Naive thymus-derived CD8-positive, alpha-beta T cell (primary cell): Measurements from ENCODE around the gene GNMT. TPM values are rescaled to one million over a fixed set of nuclear protein-coding genes. Genes with fewer than 3 reads are reported as not detected.
"Not testable (repeated sequence)": the region's sequence is repeated elsewhere in the genome, so short reads cannot be mapped to it uniquely, and the experiment has no call there.

Experiments
- ATAC-seq, 2 donors: fragments of 150-1000 bp; cut with Tn5 transposase in 1 of 2; sonication (Bioruptor Pico), chemical (Tn5 transposase) in 1 of 2; 1 replicate in 1 of 2; 2 replicates in 1 of 2; pipeline ENCODE4 v1.10.0; 2021; ENCODE audit warnings: mild to moderate bottlenecking in 2 of 2, moderate library complexity in 2 of 2
- POLR2A ChIA-PET: fragments of 350-600 bp; sonication (Branson Sonifier 250); formaldehyde crosslinking; loops from one replicate; lab custom pipeline; 2021; ENCODE audit warnings: antibody characterized with exemption; lab: Charles Lee
- DNase-seq, 10 donors: peaks; one replicate each; pipeline versions ENCODE4 v3.0.0 to v3.0.0-alpha.2; 2020 to 2022
- H3K27ac Mint-ChIP-seq, 10 donors: one replicate each; pipeline ENCODE4 v1.8.0; 2020 to 2022; ENCODE audit warnings: mild to moderate bottlenecking in 10 of 10, mixed read lengths in 10 of 10, moderate library complexity in 4 of 10, inconsistent platforms in 1 of 10
- H3K27me3 Mint-ChIP-seq, 5 donors: one replicate each; pipeline ENCODE4 v1.8.0; 2021 to 2022; ENCODE audit warnings: mixed read lengths in 5 of 5
- H3K36me3 Mint-ChIP-seq, 3 donors: one replicate each; pipeline ENCODE4 v1.8.0; 2020 to 2022; ENCODE audit warnings: mixed read lengths in 3 of 3, mild to moderate bottlenecking in 2 of 3, inconsistent platforms in 1 of 3
- H3K4me1 Mint-ChIP-seq, 4 donors: one replicate each; pipeline ENCODE4 v1.8.0; 2021 to 2022; ENCODE audit warnings: mixed read lengths in 4 of 4
- H3K4me3 Mint-ChIP-seq, 10 donors: one replicate each; pipeline ENCODE4 v1.8.0; 2020 to 2022; ENCODE audit warnings: mild to moderate bottlenecking in 10 of 10, mixed read lengths in 10 of 10, moderate library complexity in 6 of 10, inconsistent platforms in 1 of 10
- H3K9me3 Mint-ChIP-seq, 9 donors: one replicate each; pipeline ENCODE4 v1.8.0; 2020 to 2022; ENCODE audit warnings: mixed read lengths in 9 of 9, mild to moderate bottlenecking in 3 of 9, inconsistent platforms in 1 of 9, moderate library complexity in 1 of 9
- polyA plus RNA-seq, 3 donors: library from polyadenylated mRNA; unstranded; fragments of 300-500 nt; fragmentation: Illumina TruSeq; gene quantifications; one replicate each; pipeline ENCODE4 v1.2.3, GENCODE V29; 2021
- total RNA-seq, 8 experiments: library from RNA in 2 of 8; stranded (reverse) in 2 of 8; gene quantifications; one replicate each; pipeline ENCODE4 v1.2.3 and lab custom pipeline; 2021 to 2026

The GNMT gene
- total and polyA plus RNA-seq, 5 experiments from 2014 or later, result 0.19 to 2.1 (median 1.1) TPM; not detected in 1

GRCh38 chr6:42932412-42932811, 28.1 kb upstream of the GNMT start:
- H3K4me1 Mint-ChIP-seq, result peaks cover 38 to 78% (median 73%) of the 10 kb centered on the region in 4 donors
- POLR2A ChIA-PET, result interaction anchor here (0.8 to 5.2 kb wide), 3 partner anchors 15 to 81 kb away, joined by 3 to 109 read pairs (median 3); partner anchors contain the start of genes KLHDC3 and MEA1
- H3K27ac Mint-ChIP-seq, result peak overlapping the region; percentile 86 to 99 (median 94)
- H3K27me3 Mint-ChIP-seq, result no peaks in the 10 kb centered on the region
- peak overlapping the region; percentile 55 to 100 (median 74) for H3K4me3 Mint-ChIP-seq
- no peak for ATAC-seq
- peaks cover 0 to 56% (median 6%) of the 10 kb centered on the region in 3 donors for H3K36me3 Mint-ChIP-seq
- H3K9me3 Mint-ChIP-seq, result no peaks in the 10 kb centered on the region
- DNase-seq, result no peak

GRCh38 chr6:42933205-42933604, 27.3 kb upstream of the GNMT start:
- POLR2A ChIA-PET, result interaction anchor here (0.9 to 1.0 kb wide), 2 partner anchors 37 to 47 kb away, joined by 3 read pairs; no protein-coding TSS in a partner anchor
- no peak for ATAC-seq
- peaks cover 41 to 85% (median 75%) of the 10 kb centered on the region in 4 donors for H3K4me1 Mint-ChIP-seq
- no peak for DNase-seq
- no peaks in the 10 kb centered on the region for H3K27me3 Mint-ChIP-seq
- H3K36me3 Mint-ChIP-seq, result peaks cover 0 to 64% (median 10%) of the 10 kb centered on the region in 3 donors
- peak overlapping the region; percentile 48 to 100 (median 74) for H3K4me3 Mint-ChIP-seq
- no peaks in the 10 kb centered on the region for H3K9me3 Mint-ChIP-seq
- peak overlapping the region; percentile 71 to 99 (median 92) for H3K27ac Mint-ChIP-seq

- peaks cover 0 to 80% (median 10%) of the 10 kb centered on the region in 3 donors for H3K36me3 Mint-ChIP-seq
- no peaks in the 10 kb centered on the region for H3K27me3 Mint-ChIP-seq
- POLR2A ChIA-PET, result interaction anchor here (0.8 kb wide), 1 partner anchor 9 kb away, joined by 6 read pairs; no protein-coding TSS in a partner anchor
Measured at GRCh38 chr6:42935322-42935721, 25.2 kb upstream of the GNMT start.

GRCh38 chr6:42936398-42936797, 24.2 kb upstream of the GNMT start:
- Mint-ChIP-seq H3K27ac (peak overlapping the region in 7 of 10 donors; percentile 6 to 97 (median 66)), H3K4me1 (peaks cover 31 to 69% (median 47%) of the 10 kb centered on the region in 4 donors), H3K36me3 (peaks cover 0 to 86% (median 10%) of the 10 kb centered on the region in 3 donors), H3K4me3 (no peak overlapping the region), H3K27me3 (no peaks in the 10 kb centered on the region), H3K9me3 (no peaks in the 10 kb centered on the region)
- no peak for DNase-seq
- POLR2A ChIA-PET, result interaction anchor here (0.7 to 5.7 kb wide), 3 partner anchors 8 to 47 kb away, joined by 3 to 26 read pairs (median 4); partner anchors contain the start of gene CNPY3
- ATAC-seq, result no peak

More at GRCh38 chr6:42935322-42935721, 25.2 kb upstream of the GNMT start:
- Mint-ChIP-seq H3K4me3 (no peak overlapping the region), H3K9me3 (no peaks in the 10 kb centered on the region), H3K4me1 (peaks cover 32 to 80% (median 57%) of the 10 kb centered on the region in 4 donors), H3K27ac (peak overlapping the region in 8 of 10 donors; percentile 44 to 97 (median 78))
- no peak for DNase-seq
- ATAC-seq, result no peak

GRCh38 chr6:42937548-42938427, 22.8 kb upstream of the GNMT start:
- peak overlapping the region in 1 of 10 donors; percentile 14 for H3K4me3 Mint-ChIP-seq
- no peak for ATAC-seq

GRCh38 chr6:42938428-42938796, 22.1 kb upstream of the GNMT start:
- POLR2A ChIA-PET, result interaction anchor here (5.7 kb wide), 1 partner anchor 10 kb away, joined by 26 read pairs; the partner anchor contains the start of gene CNPY3
- ATAC-seq (no peak), DNase-seq (no peak)
- Mint-ChIP-seq H3K4me1 (peaks cover 16 to 51% (median 28%) of the 10 kb centered on the region in 4 donors), H3K27me3 (no peaks in the 10 kb centered on the region), H3K36me3 (peaks cover 0 to 80% (median 14%) of the 10 kb centered on the region in 3 donors), H3K4me3 (no peak overlapping the region), H3K27ac (peak overlapping the region in 3 of 10 donors; percentile 40 to 75 (median 66)), H3K9me3 (no peaks in the 10 kb centered on the region)

More at GRCh38 chr6:42937548-42938427, 22.8 kb upstream of the GNMT start:
- H3K4me1 Mint-ChIP-seq, result peaks cover 22 to 57% (median 34%) of the 10 kb centered on the region in 4 donors
- H3K36me3 Mint-ChIP-seq, result peaks cover 0 to 84% (median 12%) of the 10 kb centered on the region in 3 donors
- H3K27me3 Mint-ChIP-seq, result no peaks in the 10 kb centered on the region
- POLR2A ChIA-PET, result interaction anchor here (1.0 to 5.7 kb wide), 2 partner anchors 9 to 46 kb away, joined by 3 to 26 read pairs; partner anchors contain the start of gene CNPY3
- DNase-seq, result no peak
- H3K27ac Mint-ChIP-seq, result peak overlapping the region in 9 of 10 donors; percentile 12 to 75 (median 40)
- H3K9me3 Mint-ChIP-seq, result no peaks in the 10 kb centered on the region

GRCh38 chr6:42938987-42939809, 21.4 kb upstream of the GNMT start:
- no peaks in the 10 kb centered on the region for H3K27me3 Mint-ChIP-seq
- H3K36me3 Mint-ChIP-seq, result peaks cover 0 to 81% (median 18%) of the 10 kb centered on the region in 3 donors
- POLR2A ChIA-PET, result interaction anchor here (5.7 kb wide), 1 partner anchor 10 kb away, joined by 26 read pairs; the partner anchor contains the start of gene CNPY3
- DNase-seq, result no peak
- no peak for ATAC-seq
- peak overlapping the region in 4 of 10 donors; percentile 22 to 83 (median 44) for H3K27ac Mint-ChIP-seq
- no peaks in the 10 kb centered on the region for H3K9me3 Mint-ChIP-seq
- H3K4me3 Mint-ChIP-seq, result no peak overlapping the region
- H3K4me1 Mint-ChIP-seq, result peaks cover 11 to 44% (median 20%) of the 10 kb centered on the region in 4 donors

GRCh38 chr6:42939810-42940167, 20.8 kb upstream of the GNMT start:
- POLR2A ChIA-PET, result interaction anchor here (5.7 kb wide), 1 partner anchor 11 kb away, joined by 26 read pairs; the partner anchor contains the start of gene CNPY3
- no peak for DNase-seq
- Mint-ChIP-seq H3K36me3 (peaks cover 0 to 81% (median 18%) of the 10 kb centered on the region in 3 donors), H3K4me3 (no peak overlapping the region), H3K27me3 (no peaks in the 10 kb centered on the region), H3K9me3 (no peaks in the 10 kb centered on the region), H3K4me1 (peaks cover 11 to 38% (median 17%) of the 10 kb centered on the region in 4 donors), H3K27ac (peak overlapping the region in 6 of 10 donors; percentile 22 to 83 (median 36))
- no peak for ATAC-seq

- no peak overlapping the region for H3K4me3 Mint-ChIP-seq
- POLR2A ChIA-PET, result interaction anchor here (0.6 to 5.7 kb wide), 2 partner anchors 12 to 120 kb away, joined by 4 to 26 read pairs; partner anchors contain the start of gene CNPY3
- peaks cover 0 to 81% (median 18%) of the 10 kb centered on the region in 3 donors for H3K36me3 Mint-ChIP-seq
- H3K9me3 Mint-ChIP-seq, result no peaks in the 10 kb centered on the region
- DNase-seq, result no peak
- peaks cover 8 to 32% (median 15%) of the 10 kb centered on the region in 4 donors for H3K4me1 Mint-ChIP-seq
- no peak for ATAC-seq
- no peaks in the 10 kb centered on the region for H3K27me3 Mint-ChIP-seq
- peak overlapping the region in 8 of 10 donors; percentile 22 to 44 (median 31) for H3K27ac Mint-ChIP-seq
Measured at GRCh38 chr6:42940493-42941045, 20.0 kb upstream of the GNMT start.

GRCh38 chr6:42941356-42941755, 19.2 kb upstream of the GNMT start:
- POLR2A ChIA-PET, result interaction anchor here (0.7 to 5.7 kb wide), 2 partner anchors 13 to 65 kb away, joined by 6 to 26 read pairs; partner anchors contain the start of gene CNPY3
- not testable (repeated sequence) for ATAC-seq, H3K4me3 Mint-ChIP-seq, H3K27me3 Mint-ChIP-seq, DNase-seq, H3K9me3 Mint-ChIP-seq
- Mint-ChIP-seq H3K27ac (peak overlapping the region in 6 of 10 donors; percentile 21 to 57 (median 47)), H3K36me3 (peaks cover 0 to 78% (median 15%) of the 10 kb centered on the region in 3 donors), H3K4me1 (peaks cover 1 to 24% (median 11%) of the 10 kb centered on the region in 4 donors)

GRCh38 chr6:42942444-42942843, 18.1 kb upstream of the GNMT start:
- H3K27ac Mint-ChIP-seq, result peak overlapping the region in 2 of 10 donors; percentile 8 to 28
- POLR2A ChIA-PET, result no interaction called here

More at GRCh38 chr6:42942444-42942843, 18.1 kb upstream of the GNMT start:
- H3K4me1 Mint-ChIP-seq, result peaks cover 1 to 14% (median 6%) of the 10 kb centered on the region in 4 donors
- H3K36me3 Mint-ChIP-seq, result peaks cover 0 to 72% (median 12%) of the 10 kb centered on the region in 3 donors
- DNase-seq, result no peak
- no peak overlapping the region for H3K4me3 Mint-ChIP-seq
- H3K27me3 Mint-ChIP-seq, result no peaks in the 10 kb centered on the region
- H3K9me3 Mint-ChIP-seq, result no peaks in the 10 kb centered on the region
- no peak for ATAC-seq
